Heart left ventricle (tissue), 13 donors: Measurements from ENCODE around the gene APLP2.

Experiments
- CTCF ChIP-seq, 12 donors: fragments of 200-600 bp; sonication (generic) in 4 of 12; IDR thresholded peaks; one replicate each; pipeline versions ENCODE4 v1.5.0 to v1.8.0; 2018 to 2022; ENCODE audit warnings: antibody characterized with exemption in 12 of 12, mild to moderate bottlenecking in 5 of 12
- POLR2A ChIP-seq, 2 donors: fragments of 450-650 bp; IDR thresholded peaks; one replicate each; pipeline ENCODE4 v1.6.1; 2017; ENCODE audit warnings: antibody characterized with exemption in 2 of 2, mild to moderate bottlenecking in 2 of 2, moderate library complexity in 2 of 2
- donor health status: ischemic (EF 13 %, LVEDD 7.1; RV severe dilation, severe dysfunction).
- donor health status: DM: no; HTN: yes; CAD: no.
- donor health status: DM: no; HTN: no; CAD: no.
- donor health status: ischemic (EF 25% LVEDD 6.9; RV normal size, moderate dysfunction).
- donor health status: ischemic (EF 25% LVEDD 5.7; RV mildly dilated, moderate dysfunction).
- donor health status: ischemic (EF 35%, LVEDD 5.7; RV mildly dilated, moderate dysfunction).
- donor health status: nonischemic (EF 11% LVEDD 7.7; RV severe dilation, severe dysfunction).
- donor health status: DM: yes; HTN: yes; CAD: no.
- donor health status: PGD.
- donor health status: ischemic (EF 29% LVEDD 5.4; RV normal size, mild dysfunction).
- donor health status: nonischemic (EF 23%, LVEDD 6.1; RV moderate dilation, normal function).

- TF ChIP-seq CTCF (IDR thresholded peaks at IDR 0.05) (no peak), POLR2A (IDR thresholded peaks at IDR 0.05) (no peak)
These were observed 111.2 kb downstream of the APLP2 start for GRCh38 chr11:130180896-130181294.
